H9 (cell line): Measurements from ENCODE around the gene MLPH. TPM values are rescaled to one million over a fixed set of nuclear protein-coding genes. Genes with fewer than 3 reads are reported as not detected.

Experiments used
- DNase-seq: peaks from one replicate; pipeline ENCODE4 v3.0.0-alpha.2; 2017
- H2AFZ ChIP-seq: one replicate; pipeline ENCODE4 v1.6.1; 2013; ENCODE audit warnings: mild to moderate bottlenecking, low read length, control low read depth, moderate library complexity
- H2AK5ac ChIP-seq: 2 replicates; pipeline ENCODE4 v1.6.1; 2013; ENCODE audit warnings: low read length, control low read depth, mixed read lengths; ENCODE audit not compliant: insufficient read length
- H2BK120ac ChIP-seq: one replicate; pipeline ENCODE4 v1.6.1; 2013; ENCODE audit warnings: low read depth, mild to moderate bottlenecking, low read length, control low read depth, inconsistent platforms; ENCODE audit not compliant: poor library complexity, severe bottlenecking
- H2BK12ac ChIP-seq: 2 replicates; pipeline ENCODE4 v1.6.1; 2013; ENCODE audit warnings: low read length, control low read depth, mixed read lengths, low read depth; ENCODE audit not compliant: insufficient read length
- H2BK15ac ChIP-seq: 2 replicates; pipeline ENCODE4 v1.6.1; 2013; ENCODE audit warnings: low read depth, low read length, control low read depth
- H2BK20ac ChIP-seq: one replicate; pipeline ENCODE4 v1.6.1; 2013; ENCODE audit warnings: low read depth, mild to moderate bottlenecking, low read length, control low read depth, inconsistent platforms; ENCODE audit not compliant: poor library complexity, severe bottlenecking
- H2BK5ac ChIP-seq: 2 replicates; pipeline ENCODE4 v1.6.1; 2013; ENCODE audit warnings: low read length, control low read depth, mixed read lengths; ENCODE audit not compliant: insufficient read length
- H3K14ac ChIP-seq: 2 replicates; pipeline ENCODE4 v1.6.1; 2013; ENCODE audit warnings: low read length, control low read depth; ENCODE audit not compliant: insufficient read depth
- H3K18ac ChIP-seq: 2 replicates; pipeline ENCODE4 v1.6.1; 2013; ENCODE audit warnings: low read depth, mild to moderate bottlenecking, mixed read lengths, low read length, control low read depth; ENCODE audit not compliant: insufficient read length
- H3K23ac ChIP-seq: 2 replicates; pipeline ENCODE4 v1.6.1; 2013; ENCODE audit warnings: low read length, control low read depth, mixed read lengths, low read depth; ENCODE audit not compliant: insufficient read length
- H3K23me2 ChIP-seq: 2 replicates; pipeline ENCODE4 v1.6.1; 2013; ENCODE audit warnings: low read depth, mild to moderate bottlenecking, mixed read lengths, low read length, control low read depth; ENCODE audit not compliant: insufficient read length, poor library complexity, severe bottlenecking
- H3K27ac ChIP-seq: 2 replicates; pipeline ENCODE4 v1.5.1; 2013; ENCODE audit warnings: low read length, control low read depth, mixed read lengths, low read depth; ENCODE audit not compliant: insufficient read length
- H3K27me3 ChIP-seq: 2 replicates; pipeline ENCODE4 v1.6.1; 2013; ENCODE audit warnings: low read length, control low read depth, inconsistent platforms; ENCODE audit not compliant: insufficient read depth
- H3K4ac ChIP-seq: 2 replicates; pipeline ENCODE4 v1.6.1; 2013; ENCODE audit warnings: low read depth, mild to moderate bottlenecking, control low read depth, inconsistent platforms, low read length, moderate library complexity
- H3K4me1 ChIP-seq: 2 replicates; pipeline ENCODE4 v1.6.1; 2013; ENCODE audit warnings: low read length, control low read depth, inconsistent platforms; ENCODE audit not compliant: insufficient read depth
- H3K4me2 ChIP-seq: 2 replicates; pipeline ENCODE4 v1.6.1; 2013; ENCODE audit warnings: low read length, control low read depth, mixed read lengths; ENCODE audit not compliant: insufficient read length, insufficient read depth
- H3K56ac ChIP-seq: 2 replicates; pipeline ENCODE4 v1.6.1; 2013; ENCODE audit warnings: low read depth, mild to moderate bottlenecking, mixed read lengths, low read length, control low read depth; ENCODE audit not compliant: insufficient read length
- H3K79me1 ChIP-seq: 2 replicates; pipeline ENCODE4 v1.6.1; 2013; ENCODE audit warnings: low read depth, mild to moderate bottlenecking, moderate library complexity, low read length, control low read depth, inconsistent platforms; ENCODE audit not compliant: insufficient read depth, poor library complexity, severe bottlenecking
- H3K79me2 ChIP-seq: 2 replicates; pipeline ENCODE4 v1.6.1; 2013; ENCODE audit warnings: low read length, control low read depth, inconsistent platforms; ENCODE audit not compliant: insufficient read depth
- H3K9ac ChIP-seq: 2 replicates; pipeline ENCODE4 v1.6.1; 2013; ENCODE audit warnings: low read length, control low read depth, mixed read lengths; ENCODE audit not compliant: insufficient read length; ENCODE audit errors: extremely low read depth
- H3K9me3 ChIP-seq: one replicate; pipeline ENCODE4 v1.6.1; 2013; ENCODE audit warnings: low read depth, low read length, inconsistent platforms; ENCODE audit not compliant: control insufficient read depth
- H3T11ph ChIP-seq: one replicate; pipeline ENCODE4 v1.6.1; 2013; ENCODE audit warnings: mild to moderate bottlenecking, low read length, control low read depth, inconsistent platforms
- H4K20me1 ChIP-seq: one replicate; pipeline ENCODE4 v1.6.1; 2013; ENCODE audit not compliant: control insufficient read depth, insufficient read length, insufficient read depth
- H4K5ac ChIP-seq: 2 replicates; pipeline ENCODE4 v1.6.1; 2013; ENCODE audit warnings: low read depth, mild to moderate bottlenecking, mixed read lengths, low read length, control low read depth; ENCODE audit not compliant: insufficient read length
- H4K8ac ChIP-seq: replicated peaks from 2 replicates; pipeline ENCODE4 v1.6.1; 2013; ENCODE audit warnings: low read length, control low read depth, mixed read lengths, low read depth; ENCODE audit not compliant: insufficient read length
- H4K91ac ChIP-seq: 2 replicates; pipeline ENCODE4 v1.6.1; 2013; ENCODE audit warnings: low read depth, mild to moderate bottlenecking, moderate library complexity, mixed read lengths, low read length, control low read depth; ENCODE audit not compliant: insufficient read length
- H3K27ac Mint-ChIP-seq, 3 experiments: 2 replicates in 2 of 3; 3 replicates in 1 of 3; pipeline ENCODE4 v1.8.0; 2020 to 2021; ENCODE audit warnings: mixed read lengths in 3 of 3, mild to moderate bottlenecking in 1 of 3, moderate library complexity in 1 of 3
- H3K27me3 Mint-ChIP-seq: 2 replicates; pipeline ENCODE4 v1.8.0; 2021; ENCODE audit warnings: low read depth, mild to moderate bottlenecking, moderate library complexity, mixed read lengths
- H3K36me3 Mint-ChIP-seq, 3 experiments: 2 replicates in 2 of 3; 3 replicates in 1 of 3; pipeline ENCODE4 v1.8.0; 2020 to 2021; ENCODE audit warnings: low read depth in 3 of 3, mixed read lengths in 3 of 3; ENCODE audit not compliant: insufficient read depth in 1 of 3
- H3K4me1 Mint-ChIP-seq, 2 experiments: 2 replicates each; pipeline ENCODE4 v1.8.0; 2020; ENCODE audit warnings: mixed read lengths in 2 of 2
- H3K4me3 Mint-ChIP-seq, 2 experiments: 2 replicates in 1 of 2; 3 replicates in 1 of 2; pipeline ENCODE4 v1.8.0; 2020 to 2021; ENCODE audit warnings: mild to moderate bottlenecking in 2 of 2, mixed read lengths in 2 of 2, moderate library complexity in 1 of 2
- H3K9me3 Mint-ChIP-seq, 2 experiments: 2 replicates in 1 of 2; 3 replicates in 1 of 2; pipeline ENCODE4 v1.8.0; 2020; ENCODE audit warnings: mild to moderate bottlenecking in 2 of 2, mixed read lengths in 2 of 2, moderate library complexity in 1 of 2
- WGBS: extraction: QIAGEN DNeasy Blood & Tissue Kit; methylation state at CpG from one replicate; pipeline ENCODE4 v1.1.7; 2013; ENCODE audit warnings: missing lambda C conversion rate, low lambda C conversion rate, mixed read lengths; ENCODE audit not compliant: insufficient read length; ENCODE audit errors: extremely low coverage; 5-methylcytosine and 5-hydroxymethylcytosine counted together
- total RNA-seq: library from RNA; stranded (reverse); gene quantifications from 2 replicates; pipeline ENCODE4 v1.2.1, GENCODE V29; 2021
- TF ChIP-seq, protein P1 (sequence below): fragments of 200-600 bp; sonication (generic); conservative IDR thresholded peaks from 3 replicates; pipeline ENCODE4 v1.8.0; 2021; ENCODE audit warnings: antibody characterized with exemption, mild to moderate bottlenecking

Gene MLPH
- total RNA-seq, 1 experiment from 2014 or later = 3.4 TPM

DNA sequence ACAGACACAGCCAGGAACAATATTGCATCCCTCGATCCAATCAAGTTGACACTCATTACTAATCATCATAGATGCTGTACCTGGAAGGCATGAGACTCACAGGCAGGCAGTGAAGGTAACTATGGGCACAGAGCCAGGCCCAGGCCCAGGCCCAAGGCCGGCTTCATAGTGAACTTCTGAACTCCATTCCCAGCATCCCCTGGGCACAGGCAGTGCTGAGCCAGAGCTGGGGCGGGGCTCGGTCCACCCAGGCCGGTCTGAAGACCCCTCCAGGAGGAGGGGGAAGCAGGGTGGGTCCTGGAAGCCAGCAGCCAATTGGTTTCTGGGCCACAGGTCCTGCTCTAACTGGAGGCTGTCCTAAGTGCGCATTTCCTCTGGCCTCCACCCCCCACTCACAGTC is 37.6 kb downstream of the MLPH start:
- H2BK12ac ChIP-seq = no peak overlapping the region
- no peaks in the 10 kb centered on the region for H3K79me1 ChIP-seq
- no peak overlapping the region for H3K23ac ChIP-seq
- TF ChIP-seq, protein P1, sequence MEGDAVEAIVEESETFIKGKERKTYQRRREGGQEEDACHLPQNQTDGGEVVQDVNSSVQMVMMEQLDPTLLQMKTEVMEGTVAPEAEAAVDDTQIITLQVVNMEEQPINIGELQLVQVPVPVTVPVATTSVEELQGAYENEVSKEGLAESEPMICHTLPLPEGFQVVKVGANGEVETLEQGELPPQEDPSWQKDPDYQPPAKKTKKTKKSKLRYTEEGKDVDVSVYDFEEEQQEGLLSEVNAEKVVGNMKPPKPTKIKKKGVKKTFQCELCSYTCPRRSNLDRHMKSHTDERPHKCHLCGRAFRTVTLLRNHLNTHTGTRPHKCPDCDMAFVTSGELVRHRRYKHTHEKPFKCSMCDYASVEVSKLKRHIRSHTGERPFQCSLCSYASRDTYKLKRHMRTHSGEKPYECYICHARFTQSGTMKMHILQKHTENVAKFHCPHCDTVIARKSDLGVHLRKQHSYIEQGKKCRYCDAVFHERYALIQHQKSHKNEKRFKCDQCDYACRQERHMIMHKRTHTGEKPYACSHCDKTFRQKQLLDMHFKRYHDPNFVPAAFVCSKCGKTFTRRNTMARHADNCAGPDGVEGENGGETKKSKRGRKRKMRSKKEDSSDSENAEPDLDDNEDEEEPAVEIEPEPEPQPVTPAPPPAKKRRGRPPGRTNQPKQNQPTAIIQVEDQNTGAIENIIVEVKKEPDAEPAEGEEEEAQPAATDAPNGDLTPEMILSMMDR = no peak
- H2BK15ac ChIP-seq = no peak overlapping the region
- no peaks in the 10 kb centered on the region for H3K9me3 ChIP-seq
- no peak overlapping the region for H3K18ac ChIP-seq
- H4K8ac ChIP-seq = no peak overlapping the region
- no peak overlapping the region for H2AK5ac ChIP-seq
- H3K56ac ChIP-seq = no peak overlapping the region
- H2AFZ ChIP-seq = no peak overlapping the region
- no peaks in the 10 kb centered on the region for H3K79me2 ChIP-seq
- no peak overlapping the region for H4K91ac ChIP-seq
- H4K20me1 ChIP-seq = no peaks in the 10 kb centered on the region
- DNase-seq = no peak
- no peak overlapping the region for H3K14ac ChIP-seq
- no peak overlapping the region for H3K27ac ChIP-seq
- H3K4me3 Mint-ChIP-seq = no peak overlapping the region
- no peak overlapping the region for H3K27ac Mint-ChIP-seq
- H3T11ph ChIP-seq = no peak overlapping the region
- no peak overlapping the region for H4K5ac ChIP-seq
- H3K23me2 ChIP-seq = no peaks in the 10 kb centered on the region
- no peaks in the 10 kb centered on the region for H3K27me3 ChIP-seq
- H2BK120ac ChIP-seq = no peak overlapping the region
- H2BK5ac ChIP-seq = no peak overlapping the region
- WGBS = no CpG with 5 or more reads among the region's 6 CpGs
- no peaks in the 10 kb centered on the region for H3K4me1 Mint-ChIP-seq
- H3K36me3 Mint-ChIP-seq = no peaks in the 10 kb centered on the region; a peak in 2 of 7 replicates
- no peak overlapping the region for H3K9ac ChIP-seq
- H3K4ac ChIP-seq = no peak overlapping the region
- no peaks in the 10 kb centered on the region; the same call in 1 of the 2 replicates for H3K27me3 Mint-ChIP-seq
- H3K4me1 ChIP-seq = no peaks in the 10 kb centered on the region
- H3K4me2 ChIP-seq = no peak overlapping the region
- no peak overlapping the region for H2BK20ac ChIP-seq
- H3K9me3 Mint-ChIP-seq = no peaks in the 10 kb centered on the region
